Measurements from ENCODE around the gene ATP2A3. TPM values are rescaled to one million over a fixed set of nuclear protein-coding genes. Genes with fewer than 3 reads are reported as not detected.

The ATP2A3 gene
- total and polyA plus RNA-seq, 2 donors (not counting 3 experiments of a cell fraction or from before 2014, with no cell fraction given) = 0.37 to 0.55 TPM

DNA sequence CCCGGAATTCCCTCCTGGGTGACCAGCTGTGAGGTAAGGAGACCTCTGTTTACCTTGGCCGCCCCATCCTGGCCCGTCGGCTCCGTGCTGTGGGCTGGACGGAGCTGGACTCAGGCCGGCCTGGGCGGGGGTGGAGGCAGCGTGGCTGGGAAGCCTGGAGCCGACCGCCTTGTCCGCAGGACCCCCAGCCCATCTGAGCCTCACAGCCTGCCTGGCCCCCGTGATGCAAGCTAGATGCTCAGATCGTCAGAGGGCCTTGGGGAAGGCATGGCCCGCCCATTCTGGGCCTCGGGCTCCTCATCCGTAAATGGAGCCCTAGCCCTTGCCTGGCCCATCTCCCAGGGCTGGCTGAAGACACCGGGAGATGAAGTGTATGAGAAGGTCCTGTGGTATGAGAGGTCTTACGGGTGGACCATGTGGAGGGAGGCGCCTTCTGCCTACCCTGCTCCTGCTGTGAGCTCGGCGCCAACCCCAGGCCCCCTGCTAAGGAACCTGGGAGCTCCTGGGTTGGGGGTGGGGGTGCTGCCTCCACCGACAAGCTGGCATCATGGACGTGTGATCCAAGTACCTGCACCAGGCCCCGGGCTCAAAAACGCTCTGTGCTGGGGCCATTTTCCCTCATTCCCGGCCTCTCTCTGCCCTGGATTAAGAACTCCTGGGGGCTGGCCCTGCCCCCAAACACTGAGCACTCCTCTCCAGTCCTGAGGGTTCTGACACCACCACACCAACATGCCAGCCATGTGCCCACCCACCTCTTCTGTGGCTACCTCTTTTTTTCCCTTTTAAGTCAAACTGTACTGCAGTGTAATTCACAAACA, 42.5 kb downstream of the ATP2A3 start:
- DNase-seq (ENCODE audit: low read depth, low spot score) = no peak
- TF ChIP-seq, protein P1, sequence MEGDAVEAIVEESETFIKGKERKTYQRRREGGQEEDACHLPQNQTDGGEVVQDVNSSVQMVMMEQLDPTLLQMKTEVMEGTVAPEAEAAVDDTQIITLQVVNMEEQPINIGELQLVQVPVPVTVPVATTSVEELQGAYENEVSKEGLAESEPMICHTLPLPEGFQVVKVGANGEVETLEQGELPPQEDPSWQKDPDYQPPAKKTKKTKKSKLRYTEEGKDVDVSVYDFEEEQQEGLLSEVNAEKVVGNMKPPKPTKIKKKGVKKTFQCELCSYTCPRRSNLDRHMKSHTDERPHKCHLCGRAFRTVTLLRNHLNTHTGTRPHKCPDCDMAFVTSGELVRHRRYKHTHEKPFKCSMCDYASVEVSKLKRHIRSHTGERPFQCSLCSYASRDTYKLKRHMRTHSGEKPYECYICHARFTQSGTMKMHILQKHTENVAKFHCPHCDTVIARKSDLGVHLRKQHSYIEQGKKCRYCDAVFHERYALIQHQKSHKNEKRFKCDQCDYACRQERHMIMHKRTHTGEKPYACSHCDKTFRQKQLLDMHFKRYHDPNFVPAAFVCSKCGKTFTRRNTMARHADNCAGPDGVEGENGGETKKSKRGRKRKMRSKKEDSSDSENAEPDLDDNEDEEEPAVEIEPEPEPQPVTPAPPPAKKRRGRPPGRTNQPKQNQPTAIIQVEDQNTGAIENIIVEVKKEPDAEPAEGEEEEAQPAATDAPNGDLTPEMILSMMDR (IDR thresholded peaks at IDR 0.05; ENCODE audit: extremely low read depth in 1 of 2, insufficient read depth in 1 of 2, low read depth in 1 of 2, low read length in 2 of 2) = no peak
- TF ChIP-seq POLR2AphosphoS5 (IDR thresholded peaks at IDR 0.05; ENCODE audit: insufficient read depth, low read depth, low read length) = no peak
- no peaks in the 10 kb centered on the region for H3K79me2 ChIP-seq (ENCODE audit: control insufficient read depth, insufficient read depth, low read length)
- intact Hi-C loops (cut with micrococcal nuclease) (no loop called here), dilution Hi-C loops (cut with MboI; ENCODE audit: extremely low pct_ligation_motif_present, low sequenced_read_pairs) (no loop called here)
- H3K36me3 ChIP-seq (ENCODE audit: control insufficient read depth in 2 of 2, extremely low read depth in 1 of 2, insufficient read depth in 2 of 2, low read length in 2 of 2) = no peaks in the 10 kb centered on the region
- ChIA-PET CTCF (interaction anchor here (0.8 to 5.1 kb wide), 5 partner anchors 8 to 72 kb away, joined by 3 to 31 read pairs (median 3); no protein-coding TSS in a partner anchor), POLR2A (no interaction called here)
- BruUV-seq (replicated peaks) = no TSS peak
- H3K9me1 ChIP-seq (replicated peaks; ENCODE audit: control insufficient read depth, extremely low read depth, insufficient read depth, low read length) = no peaks in the 10 kb centered on the region
- H3K4me1 ChIP-seq (ENCODE audit: control insufficient read depth, extremely low read depth, insufficient read depth, low read length) = peaks cover 8% of the 10 kb centered on the region
- H3K27me3 ChIP-seq (ENCODE audit: control insufficient read depth in 2 of 2, insufficient read depth in 2 of 2, low read length in 2 of 2) = no peaks in the 10 kb centered on the region
- H3K27ac ChIP-seq (ENCODE audit: insufficient read depth, low read depth, low read length) = no peak overlapping the region
- FAIRE-seq = no peak
- no peak overlapping the region for H3K4me2 ChIP-seq (ENCODE audit: insufficient read depth, low read length)
- no peak overlapping the region for H2AFZ ChIP-seq (ENCODE audit: low read depth, low read length)
- H3K9me3 ChIP-seq (replicated peaks; ENCODE audit: control insufficient read depth, insufficient read depth, low read length) = no peaks in the 10 kb centered on the region
- H4K20me1 ChIP-seq (replicated peaks; ENCODE audit: control insufficient read depth, extremely low read depth, insufficient read depth, low read length) = no peaks in the 10 kb centered on the region
- H3K4me3 ChIP-seq (replicated peaks in 1 of 3; ENCODE audit: insufficient read depth in 1 of 3, low read depth in 1 of 3, low read length in 3 of 3) = no peak overlapping the region
- no peak overlapping the region for H3K9ac ChIP-seq (replicated peaks; ENCODE audit: extremely low read depth, insufficient read depth, low read length)

DNA sequence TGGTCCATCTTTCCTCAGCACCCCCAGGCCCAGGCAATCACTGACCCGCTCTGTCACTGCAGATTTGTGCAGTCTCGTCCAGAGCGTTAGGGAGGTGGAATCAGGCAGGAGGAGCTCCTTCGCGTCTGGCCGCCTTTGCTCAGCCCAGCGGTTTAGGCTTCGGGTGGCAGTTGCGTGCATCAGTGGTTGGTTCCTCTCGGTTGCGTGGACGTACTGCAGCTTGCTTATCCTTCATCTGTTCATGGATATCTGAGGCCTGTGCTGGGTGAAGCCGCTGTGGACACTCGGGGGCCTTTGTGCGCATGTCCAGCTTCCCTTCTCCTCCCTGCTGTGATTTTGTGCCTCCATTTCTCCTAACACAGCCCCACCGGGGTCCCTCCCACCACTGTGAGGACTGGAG, 43.2 kb downstream of the ATP2A3 start:
- peaks cover 15% of the 10 kb centered on the region for H3K4me1 ChIP-seq (ENCODE audit: control insufficient read depth, extremely low read depth, insufficient read depth, low read length)
- no peak overlapping the region for H2AFZ ChIP-seq (ENCODE audit: low read depth, low read length)
- intact Hi-C loops (cut with micrococcal nuclease) (no loop called here), dilution Hi-C loops (cut with MboI; ENCODE audit: extremely low pct_ligation_motif_present, low sequenced_read_pairs) (no loop called here)
- DNase-seq (ENCODE audit: low read depth, low spot score) (no peak), FAIRE-seq (no peak)
- H3K9me1 ChIP-seq (replicated peaks; ENCODE audit: control insufficient read depth, extremely low read depth, insufficient read depth, low read length) = no peaks in the 10 kb centered on the region
- H3K4me3 ChIP-seq (replicated peaks in 1 of 3; ENCODE audit: insufficient read depth in 1 of 3, low read depth in 1 of 3, low read length in 3 of 3) = no peak overlapping the region
- TF ChIP-seq POLR2AphosphoS5 (IDR thresholded peaks at IDR 0.05; ENCODE audit: insufficient read depth, low read depth, low read length) (no peak), MYC (IDR thresholded peaks at IDR 0.05; ENCODE audit: low read depth, low read length) (no peak)
- no peaks in the 10 kb centered on the region for H3K36me3 ChIP-seq (ENCODE audit: control insufficient read depth in 2 of 2, extremely low read depth in 1 of 2, insufficient read depth in 2 of 2, low read length in 2 of 2)
- H3K9ac ChIP-seq (replicated peaks; ENCODE audit: extremely low read depth, insufficient read depth, low read length) = no peak overlapping the region
- no peak overlapping the region for H3K4me2 ChIP-seq (ENCODE audit: insufficient read depth, low read length)
- H3K27ac ChIP-seq (ENCODE audit: insufficient read depth, low read depth, low read length) = no peak overlapping the region
- H3K27me3 ChIP-seq (ENCODE audit: control insufficient read depth in 2 of 2, insufficient read depth in 2 of 2, low read length in 2 of 2) = no peaks in the 10 kb centered on the region
- POLR2A ChIA-PET = no interaction called here
- CTCF ChIA-PET = interaction anchor here (1.0 kb wide), 3 partner anchors 10 to 73 kb away, joined by 3 read pairs; no protein-coding TSS in a partner anchor
- no TSS peak for BruUV-seq (replicated peaks)
- no peaks in the 10 kb centered on the region for H3K79me2 ChIP-seq (ENCODE audit: control insufficient read depth, insufficient read depth, low read length)
- no peaks in the 10 kb centered on the region for H3K9me3 ChIP-seq (replicated peaks; ENCODE audit: control insufficient read depth, insufficient read depth, low read length)
- H4K20me1 ChIP-seq (replicated peaks; ENCODE audit: control insufficient read depth, extremely low read depth, insufficient read depth, low read length) = no peaks in the 10 kb centered on the region
